HepG2 (cell line): ENCODE measurements around the gene LDAH. TPM values are rescaled to one million over a fixed set of nuclear protein-coding genes. Genes with fewer than 3 reads are reported as not detected.

ENCODE experiments used
- ELF1 ChIP-seq: sonication (generic); formaldehyde crosslinking; IDR thresholded peaks from 2 replicates; pipeline ENCODE4 v1.4.0; 2020; ENCODE audit warnings: missing genetic modification reagents
- FOXJ3 ChIP-seq: sonication (generic); formaldehyde crosslinking; IDR thresholded peaks from 2 replicates; pipeline ENCODE4 v1.4.0; 2020; ENCODE audit warnings: missing genetic modification reagents, mild to moderate bottlenecking, borderline replicate concordance
- FOXK2 ChIP-seq: fragments of 450-650 bp; IDR thresholded peaks from 2 replicates; pipeline ENCODE4 v1.6.1; 2016
- HNF1B ChIP-seq: sonication (generic); formaldehyde crosslinking; IDR thresholded peaks from 2 replicates; pipeline ENCODE4 v1.5.1; 2020; ENCODE audit warnings: mild to moderate bottlenecking, moderate library complexity, missing genetic modification reagents
- ISX ChIP-seq: sonication (generic); formaldehyde crosslinking; conservative IDR thresholded peaks from 2 replicates; pipeline ENCODE4 v1.5.0; 2020; ENCODE audit warnings: missing genetic modification reagents
- JARID2 ChIP-seq: sonication (generic); formaldehyde crosslinking; IDR thresholded peaks from 2 replicates; pipeline ENCODE4 v1.8.1; 2023; ENCODE audit warnings: missing genetic modification reagents, inconsistent platforms; ENCODE audit not compliant: insufficient replicate concordance
- KDM5B ChIP-seq: sonication (generic); formaldehyde crosslinking; IDR thresholded peaks from 2 replicates; pipeline ENCODE4 v1.4.0; 2020; ENCODE audit warnings: missing genetic modification reagents, mild to moderate bottlenecking, borderline replicate concordance
- KLF6 ChIP-seq: IDR thresholded peaks from 2 replicates; pipeline ENCODE4 v1.8.0; 2016; ENCODE audit warnings: missing biosample characterization, missing genetic modification reagents
- LCORL ChIP-seq, 2 experiments: fragments of 450-650 bp in 1 of 2; sonication (generic) in 1 of 2; formaldehyde crosslinking in 1 of 2; IDR thresholded peaks; 2 replicates each; pipeline versions ENCODE4 v1.5.0 to v1.6.1; 2017 to 2020; ENCODE audit warnings: antibody characterized with exemption in 1 of 2, missing genetic modification reagents in 1 of 2
- MIER3 ChIP-seq: IDR thresholded peaks from 2 replicates; pipeline ENCODE4 v1.6.1; 2016; ENCODE audit warnings: missing compliant biosample characterization, borderline replicate concordance
- MYNN ChIP-seq: sonication (generic); formaldehyde crosslinking; IDR thresholded peaks from 2 replicates; pipeline ENCODE4 v1.4.0; 2020; ENCODE audit warnings: mild to moderate bottlenecking, low read depth, missing genetic modification reagents
- NCOA1 ChIP-seq: sonication (generic); formaldehyde crosslinking; IDR thresholded peaks from 2 replicates; pipeline ENCODE4 v1.9.0; 2021; ENCODE audit warnings: missing genetic modification reagents
- POLR2G ChIP-seq: fragments of 200-400 bp; formaldehyde crosslinking; IDR thresholded peaks from 2 replicates; pipeline ENCODE4 v1.6.1; 2018; ENCODE audit warnings: mild to moderate bottlenecking, low read depth, low read length, moderate library complexity
- REL ChIP-seq: sonication (generic); formaldehyde crosslinking; conservative IDR thresholded peaks from 2 replicates; pipeline ENCODE4 v1.8.0; 2022; ENCODE audit warnings: mild to moderate bottlenecking, missing genetic modification reagents, moderate library complexity
- SIX1 ChIP-seq: sonication (generic); formaldehyde crosslinking; IDR thresholded peaks from 2 replicates; pipeline ENCODE4 v1.4.0; 2020; ENCODE audit warnings: missing genetic modification reagents, borderline replicate concordance
- SOX6 ChIP-seq, 2 experiments: fragments of 450-650 bp in 1 of 2; sonication (generic) in 1 of 2; formaldehyde crosslinking in 1 of 2; IDR thresholded peaks; 2 replicates each; pipeline versions ENCODE4 v1.4.0 to v1.6.1; 2017 to 2020; ENCODE audit warnings: antibody characterized with exemption in 1 of 2, mild to moderate bottlenecking in 1 of 2, missing genetic modification reagents in 1 of 2
- TAF1 ChIP-seq: sonication (generic); formaldehyde crosslinking; IDR thresholded peaks from 2 replicates; pipeline ENCODE4 v1.4.0; 2020; ENCODE audit warnings: missing genetic modification reagents
- TEF ChIP-seq: sonication (generic); formaldehyde crosslinking; IDR thresholded peaks from 2 replicates; pipeline ENCODE4 v1.5.0; 2020; ENCODE audit warnings: missing genetic modification reagents
- YEATS4 ChIP-seq: sonication (generic); formaldehyde crosslinking; IDR thresholded peaks from 2 replicates; pipeline ENCODE4 v1.4.0; 2020; ENCODE audit warnings: missing genetic modification reagents, borderline replicate concordance
- ZBTB38 ChIP-seq: sonication (generic); formaldehyde crosslinking; IDR thresholded peaks from 2 replicates; pipeline ENCODE4 v1.5.1; 2020; ENCODE audit warnings: mild to moderate bottlenecking, missing genetic modification reagents
- ZFP37 ChIP-seq: sonication (generic); formaldehyde crosslinking; IDR thresholded peaks from 2 replicates; pipeline ENCODE4 v1.4.0; 2020; ENCODE audit warnings: missing genetic modification reagents, borderline replicate concordance
- ZFP41 ChIP-seq: sonication (generic); formaldehyde crosslinking; IDR thresholded peaks from 2 replicates; pipeline ENCODE4 v1.4.0; 2020; ENCODE audit warnings: mild to moderate bottlenecking, missing genetic modification reagents, borderline replicate concordance
- ZNF260 ChIP-seq: sonication (generic); formaldehyde crosslinking; IDR thresholded peaks from 2 replicates; pipeline ENCODE4 v1.4.0; 2020; ENCODE audit warnings: missing genetic modification reagents, low read depth, mild to moderate bottlenecking, borderline replicate concordance
- ZNF337 ChIP-seq: sonication (generic); formaldehyde crosslinking; IDR thresholded peaks from 2 replicates; pipeline ENCODE4 v1.5.1; 2020; ENCODE audit warnings: missing genetic modification reagents, low read depth, mild to moderate bottlenecking, borderline replicate concordance
- ZNF549 ChIP-seq: sonication (generic); formaldehyde crosslinking; IDR thresholded peaks from 2 replicates; pipeline ENCODE4 v1.5.0; 2020; ENCODE audit warnings: missing genetic modification reagents
- ZNF576 ChIP-seq: sonication (generic); formaldehyde crosslinking; IDR thresholded peaks from 2 replicates; pipeline ENCODE4 v1.4.0; 2020; ENCODE audit warnings: mild to moderate bottlenecking, missing genetic modification reagents
- ZNF607 ChIP-seq: sonication (generic); formaldehyde crosslinking; IDR thresholded peaks from 2 replicates; pipeline ENCODE4 v1.5.1; 2020; ENCODE audit warnings: missing genetic modification reagents, mild to moderate bottlenecking, borderline replicate concordance
- ZNF878 ChIP-seq: sonication (generic); formaldehyde crosslinking; IDR thresholded peaks from 2 replicates; pipeline ENCODE4 v1.8.1; 2023; ENCODE audit warnings: mild to moderate bottlenecking, missing genetic modification reagents, moderate library complexity
- ZNF883 ChIP-seq: sonication (generic); formaldehyde crosslinking; IDR thresholded peaks from 2 replicates; pipeline ENCODE4 v1.5.1; 2020; ENCODE audit warnings: mild to moderate bottlenecking, missing genetic modification reagents; ENCODE audit errors: not compliant biosample characterization
- polyA plus RNA-seq, 8 experiments: library from polyadenylated mRNA; depleted of rRNA in 3 of 8; stranded (reverse) in 7 of 8; unstranded in 1 of 8; fragments of >200 nt; fragmentation: Illumina TruSeq in 4 of 8; extraction: Trizol in 4 of 8; gene quantifications; 2 replicates each; pipeline versions ENCODE4 v1.2.1 to v1.2.3, GENCODE V29; 2011 to 2016; ENCODE audit warnings: low read depth in 4 of 8, missing spikeins in 1 of 8, mixed read lengths in 1 of 8; ENCODE audit not compliant: insufficient read depth in 1 of 8
- total RNA-seq, 5 experiments: library from RNA; depleted of rRNA; stranded (reverse); fragments of >200 nt; fragmentation: Illumina TruSeq; extraction: Trizol; gene quantifications; 2 replicates each; pipeline ENCODE4 v1.2.3, GENCODE V29; 2016; ENCODE audit warnings: low read depth in 1 of 5

LDAH gene
- total and polyA plus RNA-seq, 2 of the 13 experiments (the other 11 are each of a cell fraction or from before 2014, with no cell fraction given) = 28.8 to 46.2 TPM

GRCh38 chr2:20728114-20728758, 94.7 kb downstream of the LDAH start (continued):
- no peak for TF ChIP-seq ZNF883 (CRISPR knock-in tag)
- no peak for TF ChIP-seq ZNF260 (CRISPR knock-in tag)
- no peak for TF ChIP-seq FOXK2
- no peak for TF ChIP-seq ZNF549
- TF ChIP-seq ZBTB38 (CRISPR knock-in tag) = no peak
- TF ChIP-seq FOXJ3 (CRISPR knock-in tag) = peak; percentile 92; the same call in 1 of the 2 replicates
- no peak for TF ChIP-seq ZNF337 (CRISPR knock-in tag)
- no peak for TF ChIP-seq ZFP41 (CRISPR knock-in tag)
- TF ChIP-seq POLR2G = no peak
- no peak for TF ChIP-seq TAF1
- TF ChIP-seq YEATS4 (CRISPR knock-in tag) = peak; percentile 60; the same call in 1 of the 2 replicates
- TF ChIP-seq KLF6 = peak; percentile 68; the same call in 1 of the 2 replicates
- TF ChIP-seq ISX (CRISPR knock-in tag) = no peak
- TF ChIP-seq ZNF576 (CRISPR knock-in tag) = no peak
- no peak for TF ChIP-seq ZFP37 (CRISPR knock-in tag)
- TF ChIP-seq KDM5B = 0 out of 2 replicates have a peak, but pooled peaks have one; percentile 19
- TF ChIP-seq LCORL (IDR thresholded peaks at IDR 0.05) = 0 out of 2 replicates have a peak, but pooled peaks have one; percentile 29
- peak; percentile 92 for TF ChIP-seq LCORL (CRISPR knock-in tag; IDR thresholded peaks at IDR 0.05)
- TF ChIP-seq ZNF607 (CRISPR knock-in tag) = peak; percentile 82; the same call in 1 of the 2 replicates
- TF ChIP-seq ZNF878 (CRISPR knock-in tag) = peak; percentile 56; the same call in 1 of the 2 replicates
- TF ChIP-seq NCOA1 (CRISPR knock-in tag) = peak; percentile 66; the same call in 1 of the 2 replicates
- peak; percentile 62; the same call in 1 of the 2 replicates for TF ChIP-seq TEF
- no peak for TF ChIP-seq SOX6 (IDR thresholded peaks at IDR 0.05)
- peak; percentile 96 for TF ChIP-seq SOX6 (CRISPR knock-in tag; IDR thresholded peaks at IDR 0.05)
- TF ChIP-seq MYNN (CRISPR knock-in tag) = no peak; the same call in 1 of the 2 replicates
- peak; percentile 86 for TF ChIP-seq HNF1B (CRISPR knock-in tag)
- no peak for TF ChIP-seq JARID2 (CRISPR knock-in tag)
- peak; percentile 91; the same call in 1 of the 2 replicates for TF ChIP-seq MIER3
- peak; percentile 57; the same call in 1 of the 2 replicates for TF ChIP-seq ELF1 (CRISPR knock-in tag)
- TF ChIP-seq REL = no peak
- peak; percentile 84 for TF ChIP-seq SIX1 (CRISPR knock-in tag)
